Stimulated activated CD8-positive, alpha-beta memory T cell treated with anti-CD3 and anti-CD28 coated beads, Interleukin-4, amount 100 ng/mL, for 24 hours (primary cell): Measurements from ENCODE around the gene TRPM2.

Experiments
- DNase-seq: peaks from one replicate; pipeline ENCODE4 v3.0.0-alpha.2; 2020; ENCODE audit warnings: low read depth

Gene TRPM2

DNA sequence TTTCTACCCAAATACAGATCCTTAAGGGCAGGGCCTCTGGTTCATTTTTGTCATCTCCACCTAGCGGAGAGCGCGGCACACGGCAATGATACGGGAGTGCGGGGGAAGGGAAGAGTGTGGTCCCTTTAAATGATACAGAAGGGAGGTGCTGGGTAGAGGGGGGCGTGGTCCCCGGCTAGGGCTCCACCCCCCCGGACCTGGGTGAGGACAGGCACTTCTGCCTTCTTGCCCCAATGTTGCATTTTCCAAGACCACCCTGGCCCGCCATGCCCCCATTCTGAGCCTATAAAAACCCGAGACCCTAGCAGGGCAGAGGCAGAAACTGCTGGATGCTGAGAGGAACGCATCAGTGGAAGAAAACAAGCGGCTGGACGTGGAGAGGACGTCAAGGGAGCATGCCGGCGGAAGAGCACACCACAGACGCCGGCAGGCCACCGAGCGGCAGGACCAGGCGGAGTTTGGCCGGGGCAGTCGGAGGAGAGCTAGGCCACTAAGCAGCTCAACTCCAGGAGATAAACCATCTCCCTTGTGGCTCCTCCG is 131.9 kb downstream of the TRPM2 start:
- peak; percentile 35 for DNase-seq

DNA sequence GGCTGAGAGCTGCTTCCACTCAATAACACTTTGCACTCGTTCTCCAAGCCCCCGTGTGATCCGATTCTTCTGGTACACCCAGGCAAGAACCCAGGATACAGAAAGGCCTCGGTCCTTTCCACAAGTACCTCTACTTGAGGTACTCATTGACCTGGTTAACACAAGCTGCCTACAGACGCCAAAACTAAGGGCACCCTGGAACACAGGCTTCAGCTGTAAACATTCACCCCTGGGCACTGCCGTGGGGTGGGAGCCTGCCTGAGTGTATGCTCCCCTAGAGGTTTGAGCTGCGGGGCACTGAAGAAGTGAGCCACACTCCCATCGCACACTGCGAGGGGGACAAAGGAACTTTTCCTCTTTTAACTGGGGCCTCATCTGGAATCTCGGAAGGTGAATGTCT is 132.4 kb downstream of the TRPM2 start:
- no peak for DNase-seq

DNA sequence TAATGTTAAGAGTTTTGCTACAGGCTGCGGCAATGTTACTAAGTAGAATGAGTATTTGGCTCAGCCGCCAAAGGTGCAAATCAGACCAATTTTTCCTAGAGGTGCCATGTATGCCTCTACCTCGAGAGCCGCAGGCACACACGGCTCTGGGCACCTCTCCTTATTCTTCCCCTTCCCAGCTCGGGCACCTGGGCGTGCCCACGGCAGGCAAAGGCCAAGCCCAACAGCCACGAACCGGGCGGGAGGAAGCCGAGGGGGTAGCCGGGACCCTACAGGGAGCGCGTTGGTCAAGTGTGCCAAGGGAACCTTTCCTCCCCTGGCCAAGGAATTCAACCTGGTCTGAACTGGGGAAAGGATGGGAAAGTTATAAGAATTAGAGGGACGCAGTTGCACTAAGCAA is 132.9 kb downstream of the TRPM2 start:
- DNase-seq: no peak

DNA sequence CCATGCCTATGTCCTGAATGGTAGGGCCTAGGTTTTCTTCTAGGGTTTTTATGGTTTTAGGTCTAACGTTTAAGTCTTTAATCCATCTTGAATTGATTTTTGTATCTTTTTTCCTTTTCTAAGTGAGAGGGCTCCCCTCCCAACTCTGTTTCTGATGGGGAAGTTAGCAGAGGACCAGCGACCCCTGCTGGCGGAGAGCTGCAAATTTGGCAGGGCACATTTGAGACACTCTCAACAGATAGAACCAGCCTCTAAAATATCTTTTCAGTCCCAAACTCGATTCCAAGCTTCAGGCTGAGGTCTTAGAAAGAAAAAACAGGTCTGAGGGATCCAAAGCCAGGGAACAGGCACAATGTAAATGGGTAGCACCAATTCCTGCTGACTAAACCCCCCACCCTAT is 134.4 kb downstream of the TRPM2 start:
- DNase-seq: peak; percentile 33

DNA sequence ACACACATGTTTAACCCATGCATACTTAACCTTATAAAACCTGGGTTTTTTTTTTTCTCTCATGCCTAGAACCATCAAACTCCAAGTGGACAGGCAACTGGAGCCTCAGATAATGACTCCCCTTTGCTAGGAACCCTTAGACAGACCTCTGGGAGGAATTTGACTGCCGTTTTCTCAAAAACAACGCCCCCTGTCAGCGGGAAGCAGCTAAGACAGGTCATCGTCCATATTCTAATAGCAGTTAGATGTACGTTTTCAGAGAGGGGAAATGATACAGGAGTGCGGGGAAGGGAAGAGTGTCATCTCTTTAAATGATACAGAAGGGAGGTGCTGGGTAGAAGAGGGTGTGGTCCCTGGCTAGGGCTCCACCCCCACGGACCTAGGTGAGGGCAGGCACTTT is 136.5 kb downstream of the TRPM2 start:
- no peak for DNase-seq

DNA sequence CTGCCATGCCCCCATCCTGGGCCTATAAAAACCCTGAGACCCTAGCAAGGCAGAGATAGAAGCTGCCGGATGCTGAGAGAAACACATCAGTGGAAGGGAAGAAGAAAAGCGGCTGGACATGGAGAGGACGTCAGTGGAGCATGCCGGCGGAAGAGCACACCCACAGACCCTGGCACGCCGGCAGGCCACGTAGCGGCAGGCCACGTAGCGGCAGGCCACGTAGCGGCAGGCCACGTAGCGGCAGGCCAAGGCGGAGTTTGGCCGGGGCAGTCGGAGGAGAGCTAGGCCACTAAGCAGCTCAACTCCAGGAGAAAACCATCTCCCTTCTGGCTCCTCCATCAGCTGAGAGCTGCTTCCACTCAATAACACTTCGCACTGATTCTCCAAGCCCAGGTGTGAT is 137.0 kb downstream of the TRPM2 start:
- no peak for DNase-seq

DNA sequence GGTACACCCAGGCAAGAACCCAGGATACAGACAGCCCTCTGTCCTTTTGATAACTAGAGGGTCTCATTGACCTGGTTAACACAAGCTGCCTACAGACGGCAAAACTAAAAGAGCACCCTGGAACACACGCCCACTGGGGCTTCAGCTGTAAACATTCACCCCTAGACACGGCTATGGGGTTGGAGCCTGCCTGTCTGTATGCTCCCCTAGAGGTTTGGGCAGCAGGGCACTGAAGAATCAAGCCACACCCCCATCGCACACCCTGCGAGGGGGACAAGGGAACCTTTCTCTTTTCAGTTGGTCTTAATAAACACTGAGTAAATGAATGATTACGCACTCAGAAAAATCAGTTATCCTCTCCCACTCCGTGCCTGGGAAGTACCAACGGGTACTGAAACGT is 137.4 kb downstream of the TRPM2 start:
- no peak for DNase-seq
